Sigmoid colon (tissue), 4 donors: ENCODE data around the gene PDZRN3.

Source experiments
- CTCF ChIP-seq, 4 experiments: fragments of 450-650 bp in 3 of 4; fragments of 200-600 bp in 1 of 4; IDR thresholded peaks; one replicate each; pipeline ENCODE4 v1.5.1; 2016 to 2019; ENCODE audit warnings: antibody characterized with exemption in 4 of 4, mild to moderate bottlenecking in 3 of 4, moderate library complexity in 2 of 4
- EP300 ChIP-seq, 4 donors: sonication (generic); formaldehyde crosslinking; IDR thresholded peaks; one replicate each; pipeline ENCODE4 v1.6.1; 2017; ENCODE audit warnings: antibody characterized with exemption in 4 of 4
- POLR2A ChIP-seq, 2 donors: fragments of 450-650 bp; IDR thresholded peaks; one replicate each; pipeline ENCODE4 v1.6.1; 2016; ENCODE audit warnings: antibody characterized with exemption in 2 of 2, mild to moderate bottlenecking in 2 of 2, moderate library complexity in 2 of 2

GRCh38 chr3:73624017-73624820, 522 bp downstream of the PDZRN3 start:
- TF ChIP-seq CTCF (IDR thresholded peaks at IDR 0.05) (peak in 2 of 4 experiments; percentile 20 to 39), EP300 (IDR thresholded peaks at IDR 0.05) (no peak), POLR2A (IDR thresholded peaks at IDR 0.05) (no peak)
